Astrocyte of the cerebellum (primary cell): ENCODE results near the gene LTV1.
"Not testable (repeated sequence)": the region's sequence is repeated elsewhere in the genome, so short reads cannot be mapped to it uniquely, and the experiment has no call there.

Experiments
- DNase-seq: peaks from one replicate; pipeline ENCODE4 v3.0.0-alpha.2; 2011; ENCODE audit warnings: low read depth
- H3K4me3 ChIP-seq: 2 replicates; pipeline ENCODE4 v1.5.1; 2011; ENCODE audit warnings: mild to moderate bottlenecking, low read depth, low read length, moderate library complexity
- CTCF ChIP-seq: IDR thresholded peaks from 2 replicates; pipeline ENCODE4 v1.5.1; 2012; ENCODE audit warnings: low read length, low read depth, moderate library complexity, mild to moderate bottlenecking; ENCODE audit errors: missing control alignments
- in situ Hi-C: cut with HindIII; loops from 2 replicates; pipeline ENCODE4 v1.10.0; 2017; ENCODE audit warnings: low sequenced_read_pairs

The LTV1 gene

GRCh38 chr6:143840595-143841265 lies 2.4 kb upstream of the LTV1 start:
- H3K4me3 ChIP-seq: no peak overlapping the region
- DNase-seq: no peak
- in situ Hi-C loops: no loop called here
- no peak for TF ChIP-seq CTCF

- in situ Hi-C loops: no loop called here
- no peak for DNase-seq
- peak overlapping the region; percentile 85 for H3K4me3 ChIP-seq
- no peak for TF ChIP-seq CTCF
These were observed 657 bp upstream of the LTV1 start for GRCh38 chr6:143842461-143842901.

- peak overlapping the region; percentile 85 for H3K4me3 ChIP-seq
These were observed 500 bp downstream of the LTV1 start for GRCh38 chr6:143843677-143843999.

GRCh38 chr6:143844006-143844405 lies 868 bp downstream of the LTV1 start:
- in situ Hi-C loops: no loop called here
- no peak for DNase-seq
- TF ChIP-seq CTCF: no peak
- H3K4me3 ChIP-seq: peak overlapping the region; percentile 85

More at GRCh38 chr6:143843677-143843999, 500 bp downstream of the LTV1 start:
- in situ Hi-C loops: no loop called here
- TF ChIP-seq CTCF: no peak
- no peak for DNase-seq

GRCh38 chr6:143845033-143845432 lies 1.9 kb downstream of the LTV1 start:
- in situ Hi-C loops: no loop called here

GRCh38 chr6:143851706-143852105 lies 8.6 kb downstream of the LTV1 start:
- in situ Hi-C loops: not testable (repeated sequence)

More at GRCh38 chr6:143845033-143845432, 1.9 kb downstream of the LTV1 start:
- no peak for TF ChIP-seq CTCF
- DNase-seq: no peak
- no peak overlapping the region for H3K4me3 ChIP-seq

GRCh38 chr6:143855057-143855456 lies 11.9 kb downstream of the LTV1 start:
- in situ Hi-C loops, H3K4me3 ChIP-seq, DNase-seq: not testable (repeated sequence)

More at GRCh38 chr6:143851706-143852105, 8.6 kb downstream of the LTV1 start:
- not testable (repeated sequence) for DNase-seq, H3K4me3 ChIP-seq

GRCh38 chr6:143856762-143857161 lies 13.6 kb downstream of the LTV1 start:
- H3K4me3 ChIP-seq, in situ Hi-C loops, DNase-seq: not testable (repeated sequence)
